Peyer's patch (tissue), 4 donors: ENCODE results near the gene MYO1H. TPM values are rescaled to one million over a fixed set of nuclear protein-coding genes. Genes with fewer than 3 reads are reported as not detected.
A peak's percentile ranks its signal among the peaks of the same experiment; 100 is the strongest.

Experiments
- DNase-seq, 3 donors: peaks; one replicate each; pipeline ENCODE4 v3.0.0-alpha.2; 2017 to 2019
- H3K27ac ChIP-seq, 4 donors: fragments of 200-600 bp; sonication (generic); one replicate each; pipeline ENCODE4 v1.5.1; 2016 to 2019
- H3K27me3 ChIP-seq, 2 donors: fragments of 200-600 bp; sonication (generic); one replicate each; pipeline ENCODE4 v1.5.1; 2019
- H3K36me3 ChIP-seq, 3 donors: fragments of 200-600 bp; sonication (generic); one replicate each; pipeline ENCODE4 v1.5.1; 2016 to 2019
- H3K4me1 ChIP-seq, 4 donors: fragments of 200-600 bp; sonication (generic); one replicate each; pipeline ENCODE4 v1.5.1; 2016 to 2019
- H3K4me3 ChIP-seq, 4 donors: fragments of 200-600 bp; sonication (generic); 1 replicate in 3 of 4; 2 replicates in 1 of 4; pipeline ENCODE4 v1.5.1; 2016 to 2019; ENCODE audit warnings: mild to moderate bottlenecking in 1 of 4
- H3K9me3 ChIP-seq, 4 donors: fragments of 200-600 bp; sonication (generic); one replicate each; pipeline ENCODE4 v1.5.1; 2016 to 2019; ENCODE audit warnings: mild to moderate bottlenecking in 1 of 4
- POLR2A ChIP-seq, 2 donors: fragments of 450-650 bp; IDR thresholded peaks; one replicate each; pipeline ENCODE4 v1.5.1; 2017; ENCODE audit warnings: antibody characterized with exemption in 2 of 2, mild to moderate bottlenecking in 2 of 2, moderate library complexity in 2 of 2
- total RNA-seq, 4 donors: library from RNA; depleted of rRNA; stranded (reverse); fragments of >200 nt; gene quantifications; one replicate each; pipeline ENCODE4 v1.1.0, GENCODE V29; 2016
- TF ChIP-seq, protein P1 (sequence below), 6 experiments: fragments of 450-650 bp in 4 of 6; fragments of 200-600 bp in 2 of 6; sonication (generic) in 1 of 6; IDR thresholded peaks; one replicate each; pipeline ENCODE4 v1.5.1; 2017 to 2019; ENCODE audit warnings: antibody characterized with exemption in 6 of 6, mild to moderate bottlenecking in 3 of 6, moderate library complexity in 1 of 6

Gene MYO1H
- total RNA-seq, 4 donors from 2014 or later: not detected

DNA sequence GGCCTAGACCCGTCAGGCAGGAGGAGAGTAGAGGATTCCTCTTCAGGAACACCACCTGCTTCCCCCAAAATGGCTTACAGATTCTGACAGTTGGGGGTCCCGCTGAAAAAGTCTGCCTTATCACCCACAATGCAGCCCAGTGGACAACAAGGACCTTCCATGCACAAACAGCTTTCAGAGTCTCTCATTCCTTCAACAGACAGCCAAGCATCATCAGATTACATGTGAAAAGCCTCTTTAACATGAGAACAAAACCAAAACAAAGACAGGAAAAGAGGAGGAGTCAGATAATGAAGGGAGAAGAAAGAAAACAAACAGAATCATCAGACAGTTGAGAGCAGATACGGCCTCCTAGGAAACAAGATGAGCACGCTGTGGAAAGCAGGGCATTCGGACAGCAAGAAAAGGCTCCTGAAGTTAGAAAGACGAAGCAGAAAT lies 111.1 kb downstream of the MYO1H start:
- Histone ChIP-seq H3K27ac (peak overlapping the region; percentile 40 to 91 (median 60)), H3K36me3 (peaks cover 0 to 51% (median 0%) of the 10 kb centered on the region in 3 donors), H3K27me3 (no peaks in the 10 kb centered on the region), H3K9me3 (no peaks in the 10 kb centered on the region), H3K4me1 (peaks cover 0 to 32% (median 8%) of the 10 kb centered on the region in 4 donors), H3K4me3 (no peak overlapping the region)
- TF ChIP-seq, protein P1, sequence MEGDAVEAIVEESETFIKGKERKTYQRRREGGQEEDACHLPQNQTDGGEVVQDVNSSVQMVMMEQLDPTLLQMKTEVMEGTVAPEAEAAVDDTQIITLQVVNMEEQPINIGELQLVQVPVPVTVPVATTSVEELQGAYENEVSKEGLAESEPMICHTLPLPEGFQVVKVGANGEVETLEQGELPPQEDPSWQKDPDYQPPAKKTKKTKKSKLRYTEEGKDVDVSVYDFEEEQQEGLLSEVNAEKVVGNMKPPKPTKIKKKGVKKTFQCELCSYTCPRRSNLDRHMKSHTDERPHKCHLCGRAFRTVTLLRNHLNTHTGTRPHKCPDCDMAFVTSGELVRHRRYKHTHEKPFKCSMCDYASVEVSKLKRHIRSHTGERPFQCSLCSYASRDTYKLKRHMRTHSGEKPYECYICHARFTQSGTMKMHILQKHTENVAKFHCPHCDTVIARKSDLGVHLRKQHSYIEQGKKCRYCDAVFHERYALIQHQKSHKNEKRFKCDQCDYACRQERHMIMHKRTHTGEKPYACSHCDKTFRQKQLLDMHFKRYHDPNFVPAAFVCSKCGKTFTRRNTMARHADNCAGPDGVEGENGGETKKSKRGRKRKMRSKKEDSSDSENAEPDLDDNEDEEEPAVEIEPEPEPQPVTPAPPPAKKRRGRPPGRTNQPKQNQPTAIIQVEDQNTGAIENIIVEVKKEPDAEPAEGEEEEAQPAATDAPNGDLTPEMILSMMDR (IDR thresholded peaks at IDR 0.05): no peak
- TF ChIP-seq POLR2A (IDR thresholded peaks at IDR 0.05): no peak
- DNase-seq: no peak

- H3K27me3 ChIP-seq: no peaks in the 10 kb centered on the region
- peak overlapping the region in 3 of 4 donors; percentile 52 to 91 (median 80) for H3K27ac ChIP-seq
- no peaks in the 10 kb centered on the region for H3K9me3 ChIP-seq
- no peak for DNase-seq
- H3K4me3 ChIP-seq: no peak overlapping the region
- peaks cover 0 to 37% (median 8%) of the 10 kb centered on the region in 4 donors for H3K4me1 ChIP-seq
- H3K36me3 ChIP-seq: peaks cover 0 to 46% (median 0%) of the 10 kb centered on the region in 3 donors
- no peak for TF ChIP-seq POLR2A (IDR thresholded peaks at IDR 0.05)
- TF ChIP-seq, protein P1 (IDR thresholded peaks at IDR 0.05): no peak
Measured at GRCh38 chr12:109459247-109459646, 111.5 kb downstream of the MYO1H start.

DNA sequence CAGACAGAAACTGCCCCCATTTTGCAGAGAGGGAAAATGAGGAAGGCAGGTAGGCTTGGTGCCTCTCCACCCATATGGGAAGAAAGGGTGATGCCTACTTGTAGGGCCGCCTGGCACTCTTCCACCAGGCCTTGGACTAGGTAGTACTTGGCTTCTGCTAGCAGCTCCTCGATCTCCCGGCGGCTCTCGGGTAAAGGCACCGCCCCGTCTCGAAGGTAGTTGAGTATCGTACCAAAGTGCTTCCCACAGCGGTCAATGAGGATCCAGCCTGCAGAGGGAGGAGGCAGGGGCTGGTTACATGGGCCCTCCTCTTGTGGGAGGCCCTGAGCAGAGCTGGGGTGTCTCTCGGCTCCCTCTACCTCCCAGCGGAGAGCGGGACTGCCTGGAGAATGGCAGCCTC lies 112.8 kb downstream of the MYO1H start:
- no peaks in the 10 kb centered on the region for H3K9me3 ChIP-seq
- peaks cover 0 to 42% (median 0%) of the 10 kb centered on the region in 3 donors for H3K36me3 ChIP-seq
- H3K4me1 ChIP-seq: peaks cover 0 to 38% (median 8%) of the 10 kb centered on the region in 4 donors
- DNase-seq: no peak
- peak overlapping the region; percentile 66 to 91 (median 80) for H3K27ac ChIP-seq
- no peak overlapping the region for H3K4me3 ChIP-seq
- no peak for TF ChIP-seq POLR2A (IDR thresholded peaks at IDR 0.05)
- TF ChIP-seq, protein P1 (IDR thresholded peaks at IDR 0.05): no peak
- no peaks in the 10 kb centered on the region for H3K27me3 ChIP-seq

GRCh38 chr12:109461049-109461845 lies 113.5 kb downstream of the MYO1H start:
- TF ChIP-seq, protein P1 (IDR thresholded peaks at IDR 0.05): no peak
- TF ChIP-seq POLR2A (IDR thresholded peaks at IDR 0.05): no peak
- H3K27ac ChIP-seq: peak overlapping the region; percentile 66 to 91 (median 80)
- no peak overlapping the region for H3K4me3 ChIP-seq
- H3K36me3 ChIP-seq: peaks cover 0 to 41% (median 0%) of the 10 kb centered on the region in 3 donors
- H3K4me1 ChIP-seq: peaks cover 0 to 38% (median 8%) of the 10 kb centered on the region in 4 donors
- H3K9me3 ChIP-seq: no peaks in the 10 kb centered on the region
- DNase-seq: no peak
- no peaks in the 10 kb centered on the region for H3K27me3 ChIP-seq

DNA sequence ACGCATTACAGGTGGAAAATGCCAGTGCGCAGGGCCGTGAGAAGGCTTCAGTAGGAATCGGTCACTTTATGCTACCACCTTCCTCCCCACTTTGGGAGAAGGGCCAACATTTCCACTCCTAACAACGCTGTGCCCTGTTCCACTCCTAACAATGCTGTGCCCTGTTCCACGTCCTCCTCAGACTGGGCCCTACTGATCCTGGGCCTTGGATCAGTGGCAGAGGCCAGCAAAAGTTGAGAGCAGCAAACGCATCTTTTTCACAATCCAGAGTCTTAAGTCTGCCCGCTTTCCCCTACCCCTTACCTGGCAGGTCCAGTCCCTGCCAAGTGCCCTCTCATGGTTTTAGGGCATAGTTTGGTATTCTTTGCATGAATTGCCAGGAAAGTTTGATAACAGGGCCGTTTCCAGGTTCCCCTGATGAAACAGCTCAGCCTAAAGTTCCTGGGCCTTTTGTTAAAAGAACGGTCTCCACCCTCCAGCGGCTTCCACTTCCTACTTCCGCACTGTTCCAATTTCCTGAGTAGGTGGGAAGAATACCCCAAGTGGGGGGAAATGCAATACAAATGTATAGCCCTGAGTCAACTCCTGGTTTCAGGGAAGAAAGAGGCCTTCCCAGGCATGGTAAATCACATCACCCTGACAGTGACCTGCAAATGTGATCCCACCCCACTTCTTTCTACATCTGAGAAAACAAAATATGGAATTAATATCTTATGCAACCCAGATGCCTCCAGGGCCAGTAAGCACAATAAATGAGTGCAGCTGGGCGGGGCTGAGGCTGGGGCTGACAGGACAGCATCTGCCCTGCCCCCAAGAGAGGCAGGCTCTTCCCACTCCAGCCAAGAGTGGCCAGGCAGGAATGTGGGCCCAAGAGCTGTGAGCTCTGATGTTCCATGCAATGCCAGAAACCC lies 114.4 kb downstream of the MYO1H start:
- H3K4me3 ChIP-seq: no peak overlapping the region
- H3K4me1 ChIP-seq: peaks cover 0 to 38% (median 8%) of the 10 kb centered on the region in 4 donors
- DNase-seq: peak; percentile 45 to 84 (median 63)
- TF ChIP-seq POLR2A (IDR thresholded peaks at IDR 0.05): no peak
- TF ChIP-seq, protein P1 (IDR thresholded peaks at IDR 0.05): no peak
- H3K27ac ChIP-seq: peak overlapping the region; percentile 66 to 91 (median 80)
- H3K36me3 ChIP-seq: peaks cover 0 to 41% (median 0%) of the 10 kb centered on the region in 3 donors
- no peaks in the 10 kb centered on the region for H3K27me3 ChIP-seq
- no peaks in the 10 kb centered on the region for H3K9me3 ChIP-seq
